Endometrial microvascular endothelial cells (primary cell): ENCODE measurements around the gene TPI1. TPM values are rescaled to one million over a fixed set of nuclear protein-coding genes. Genes with fewer than 3 reads are reported as not detected.
"Not testable (repeated sequence)": the region's sequence is repeated elsewhere in the genome, so short reads cannot be mapped to it uniquely, and the experiment has no call there.

Experiments used
- in situ Hi-C: cut with HindIII; loops from 2 replicates; pipeline ENCODE4 v1.10.0; 2017; ENCODE audit warnings: low sequenced_read_pairs, low pct_unique_long_range_greater_than_20kb; ENCODE audit errors: inconsistent ontology term
- total RNA-seq: library from RNA; depleted of rRNA; stranded (reverse); fragments of >200 nt; gene quantifications from one replicate; pipeline ENCODE4 v1.2.3, GENCODE V29; 2015; ENCODE audit errors: inconsistent ontology term

Gene TPI1
- total RNA-seq, 1 donor from 2014 or later, result 1,455 TPM

- in situ Hi-C loops, result no loop called here
Measured at GRCh38 chr12:6863033-6863432, 4.3 kb upstream of the TPI1 start.

DNA sequence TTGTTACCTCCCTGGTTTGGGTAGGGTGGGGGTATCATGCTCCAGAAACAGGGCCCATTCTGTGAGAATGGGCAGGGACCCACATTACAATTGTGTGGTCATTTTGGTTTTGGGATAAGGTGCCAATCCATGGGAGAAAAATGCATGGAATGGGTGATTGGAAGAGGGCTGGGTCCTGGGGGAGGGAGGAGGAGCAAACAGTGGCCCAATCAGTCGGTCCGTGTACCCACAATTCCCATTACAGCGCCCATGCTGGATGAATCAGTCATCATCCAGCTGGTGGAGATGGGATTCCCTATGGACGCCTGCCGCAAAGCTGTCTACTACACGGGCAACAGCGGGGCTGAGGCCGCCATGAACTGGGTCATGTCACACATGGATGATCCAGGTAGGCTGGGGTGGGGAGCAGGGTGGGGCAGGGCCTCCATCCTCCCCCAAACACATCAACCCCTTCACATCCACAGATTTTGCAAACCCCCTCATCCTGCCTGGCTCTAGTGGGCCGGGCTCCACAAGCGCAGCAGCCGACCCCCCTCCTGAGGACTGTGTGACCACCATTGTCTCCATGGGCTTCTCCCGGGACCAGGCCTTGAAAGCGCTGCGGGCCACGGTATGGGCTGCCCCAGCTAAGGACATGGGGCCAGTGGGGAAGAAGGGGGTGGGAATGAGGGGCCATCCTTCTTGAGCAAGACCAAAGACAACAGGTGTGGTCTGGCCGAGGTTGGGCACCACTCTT lies 3.6 kb upstream of the TPI1 start:
- in situ Hi-C loops, result no loop called here

GRCh38 chr12:6865307-6865706 lies 2.0 kb upstream of the TPI1 start:
- in situ Hi-C loops, result not testable (repeated sequence)

- in situ Hi-C loops, result no loop called here
Measured at GRCh38 chr12:6866163-6866919, 990 bp upstream of the TPI1 start.

DNA sequence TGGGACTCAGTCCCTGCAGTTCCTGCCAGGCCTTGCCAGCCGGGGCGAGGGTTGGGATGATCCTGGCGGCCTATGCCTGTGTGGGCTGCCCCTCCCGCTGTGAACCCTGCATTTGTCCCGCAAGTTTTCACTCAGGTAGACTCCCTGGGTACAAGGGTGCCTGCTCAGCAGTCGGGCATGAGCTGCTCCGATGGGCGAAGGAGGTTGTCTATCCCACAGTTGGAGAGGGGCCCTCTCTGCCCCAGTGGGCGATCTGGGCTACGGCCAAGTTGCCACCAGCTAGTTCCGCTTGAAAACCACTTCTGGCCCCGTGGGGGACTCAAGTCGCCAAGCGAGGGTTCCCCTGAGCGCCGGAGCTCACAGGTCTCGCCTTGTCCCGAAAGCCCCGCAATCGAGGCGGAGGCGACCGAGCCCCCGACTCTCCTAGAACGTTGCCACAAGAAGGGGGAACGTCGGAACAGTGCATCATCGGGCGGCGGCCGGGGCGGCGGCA lies 365 bp upstream of the TPI1 start:
- in situ Hi-C loops, result no loop called here

DNA sequence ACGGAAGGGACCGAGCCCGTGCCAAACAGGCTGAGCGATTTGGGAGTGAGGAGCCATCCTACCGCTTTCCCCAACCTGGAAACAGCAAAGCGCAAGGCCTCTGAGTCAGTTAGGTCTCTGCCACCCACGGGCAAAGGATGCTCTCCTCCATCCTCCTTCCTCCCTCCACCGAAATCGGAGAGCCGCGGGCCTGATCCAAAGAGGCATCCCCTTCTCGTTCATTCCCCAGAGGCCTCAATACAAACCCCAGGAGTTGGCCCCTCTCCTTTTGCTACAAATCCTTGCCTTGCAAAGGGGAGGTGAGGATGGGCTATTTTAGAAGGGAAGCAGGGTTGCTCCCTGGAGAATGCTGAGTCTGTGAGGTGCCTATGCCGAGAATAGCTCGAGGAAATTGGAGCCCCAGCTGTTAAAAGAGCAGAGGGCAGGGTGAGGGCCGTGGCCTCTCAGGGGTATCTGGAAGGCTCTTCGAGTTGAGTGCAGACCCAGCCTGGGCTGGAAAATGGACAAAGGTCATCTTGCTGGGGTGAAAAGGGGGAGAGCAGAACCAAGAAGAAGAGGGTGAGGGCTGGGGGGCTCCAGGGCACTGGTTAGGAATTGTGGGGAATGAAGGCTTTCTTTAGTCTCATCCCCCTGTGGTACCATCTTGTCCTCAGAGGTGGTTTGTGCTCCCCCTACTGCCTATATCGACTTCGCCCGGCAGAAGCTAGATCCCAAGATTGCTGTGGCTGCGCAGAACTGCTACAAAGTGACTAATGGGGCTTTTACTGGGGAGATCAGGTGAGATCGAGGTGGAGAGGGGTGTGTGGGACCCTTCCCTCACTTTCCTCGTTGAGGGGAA lies 1.1 kb downstream of the TPI1 start:
- in situ Hi-C loops, result no loop called here

DNA sequence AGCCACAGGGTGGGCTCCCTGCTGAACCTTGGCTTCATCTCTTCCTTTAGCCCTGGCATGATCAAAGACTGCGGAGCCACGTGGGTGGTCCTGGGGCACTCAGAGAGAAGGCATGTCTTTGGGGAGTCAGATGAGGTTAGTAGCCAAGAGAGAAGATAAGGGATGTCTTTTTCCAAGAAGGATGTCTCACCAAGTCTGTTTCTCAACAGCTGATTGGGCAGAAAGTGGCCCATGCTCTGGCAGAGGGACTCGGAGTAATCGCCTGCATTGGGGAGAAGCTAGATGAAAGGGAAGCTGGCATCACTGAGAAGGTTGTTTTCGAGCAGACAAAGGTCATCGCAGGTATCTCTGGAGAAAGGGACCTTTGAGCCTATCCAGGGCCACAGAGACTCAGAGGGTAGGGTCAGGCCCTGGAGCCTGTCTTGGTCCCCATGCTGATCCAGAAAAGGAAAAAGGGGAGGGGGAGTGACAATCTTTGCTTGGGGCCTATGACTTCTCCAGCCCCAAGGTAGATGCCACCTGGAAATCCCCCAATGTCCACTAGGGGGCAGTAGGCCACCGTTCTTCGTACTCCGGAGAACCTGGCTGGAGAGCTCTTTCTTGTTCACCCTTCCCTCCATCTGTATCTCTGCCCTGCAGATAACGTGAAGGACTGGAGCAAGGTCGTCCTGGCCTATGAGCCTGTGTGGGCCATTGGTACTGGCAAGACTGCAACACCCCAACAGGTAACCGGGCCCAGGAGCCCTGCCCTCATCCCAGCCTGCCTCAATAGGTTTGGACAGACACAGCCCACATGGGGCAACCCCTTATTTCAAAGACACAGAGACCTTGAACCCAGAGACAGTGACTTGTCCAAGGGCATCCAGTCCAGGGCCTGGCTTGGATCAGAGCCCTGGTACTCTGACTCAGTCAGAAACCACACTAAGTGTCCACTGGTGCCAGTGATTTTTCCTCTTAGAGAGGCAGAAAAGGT lies 2.0 kb downstream of the TPI1 start:
- in situ Hi-C loops, result no loop called here

- in situ Hi-C loops, result not testable (repeated sequence)
Measured at GRCh38 chr12:6870304-6870703, 3.0 kb downstream of the TPI1 start.

- in situ Hi-C loops, result no loop called here
Measured at GRCh38 chr12:6871052-6871957, 4.0 kb downstream of the TPI1 start.

DNA sequence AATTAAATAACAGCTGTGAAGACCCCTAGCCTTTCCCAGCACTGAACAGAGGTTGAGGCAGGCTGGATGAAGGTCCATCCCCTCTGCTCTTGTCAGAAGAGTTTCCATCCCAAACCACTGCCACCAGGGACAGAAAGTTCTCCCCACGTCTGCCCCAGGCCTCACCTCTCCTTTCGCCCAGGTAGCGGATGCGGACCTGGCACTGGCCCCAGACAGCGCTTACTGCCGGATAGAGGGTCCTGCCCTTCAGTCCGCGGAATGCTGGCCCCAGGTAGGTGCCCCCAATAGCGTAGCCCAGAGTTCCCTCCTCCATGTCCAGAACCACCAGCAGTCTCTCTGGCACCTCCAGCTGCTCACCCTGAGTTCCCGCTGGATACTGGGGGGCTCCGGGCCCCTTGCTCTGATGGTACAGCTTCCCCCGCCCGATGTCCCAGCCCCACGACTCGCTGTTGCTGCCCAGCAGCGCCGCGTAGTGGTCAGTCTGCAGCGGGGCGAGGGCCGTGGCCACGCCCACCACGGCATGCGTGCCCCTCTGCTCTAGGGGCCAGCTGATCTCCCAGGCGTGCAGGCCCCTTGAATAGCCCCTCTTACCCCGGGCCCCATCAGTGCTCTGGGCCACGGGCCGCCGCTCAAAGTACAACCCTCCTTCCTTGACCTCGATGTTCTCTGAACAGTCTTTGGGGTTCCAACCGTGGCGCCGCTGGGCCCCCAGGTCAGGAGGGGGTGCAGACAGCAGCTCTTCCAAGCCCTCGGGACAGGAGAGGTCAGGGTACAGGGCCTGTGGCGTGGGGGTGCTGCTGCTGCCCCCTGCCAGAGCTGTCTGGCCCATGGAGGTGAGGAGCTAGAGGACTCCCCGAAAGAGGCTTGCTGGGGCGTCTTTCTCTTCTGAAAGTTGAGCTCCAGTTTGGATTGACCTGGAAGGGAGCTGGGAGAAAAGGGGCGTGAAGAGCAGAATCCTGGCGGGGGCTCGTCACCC lies 5.0 kb downstream of the TPI1 start:
- in situ Hi-C loops, result no loop called here

DNA sequence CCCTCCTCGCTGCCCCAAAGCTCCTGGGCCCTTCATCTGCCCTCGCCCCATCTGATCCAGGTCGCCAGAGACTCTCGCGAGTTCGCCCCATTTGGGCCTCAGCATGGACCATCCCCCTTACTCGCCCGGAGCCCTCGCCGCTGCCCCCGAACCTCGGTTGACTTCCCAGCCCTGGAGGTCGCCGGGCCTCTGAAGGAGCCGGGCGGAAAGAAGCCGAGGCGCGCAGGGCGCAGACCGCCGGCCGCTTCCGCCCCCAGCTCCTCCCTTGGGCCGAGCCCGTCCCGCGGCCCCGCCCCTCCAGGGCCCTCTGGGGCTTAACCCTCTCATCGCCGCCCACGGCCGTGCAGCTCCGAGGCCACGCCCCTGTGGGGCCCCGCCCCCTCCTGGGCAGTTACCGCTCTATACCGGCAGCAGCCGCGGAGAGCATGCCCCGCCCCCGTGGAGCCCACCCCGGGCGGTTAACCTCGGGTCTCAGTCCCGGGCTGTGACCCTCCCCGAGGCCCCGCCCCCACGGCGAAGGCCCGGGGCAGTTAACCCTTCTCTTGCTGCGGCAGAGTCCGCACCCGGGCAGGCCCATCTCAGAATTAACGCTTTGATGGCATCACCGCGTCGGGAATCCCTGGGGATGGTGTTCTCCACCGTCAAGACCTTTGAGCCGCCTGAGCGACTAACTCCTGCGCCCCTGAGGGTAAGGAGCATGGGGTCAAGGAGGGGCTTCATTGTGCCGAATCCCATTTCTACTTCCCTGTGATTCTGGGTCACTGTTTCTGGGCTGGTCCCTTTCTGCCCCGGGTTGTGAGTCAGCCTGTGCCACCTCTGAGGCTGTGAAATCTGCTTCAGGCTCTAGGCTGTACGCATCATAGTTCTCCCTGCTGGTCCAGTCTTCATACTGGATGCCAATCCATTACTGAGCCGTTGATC lies 6.0 kb downstream of the TPI1 start, which contains the start of gene SPSB2:
TSS of gene SPSB2 (minus strand) at position 210 of the 921 bp plus-strand sequence. CDS start 402 bp downstream, outside the sequence.
- in situ Hi-C loops, result no loop called here

- in situ Hi-C loops, result not testable (repeated sequence)
Measured at GRCh38 chr12:6874015-6874368, 6.7 kb downstream of the TPI1 start.

DNA sequence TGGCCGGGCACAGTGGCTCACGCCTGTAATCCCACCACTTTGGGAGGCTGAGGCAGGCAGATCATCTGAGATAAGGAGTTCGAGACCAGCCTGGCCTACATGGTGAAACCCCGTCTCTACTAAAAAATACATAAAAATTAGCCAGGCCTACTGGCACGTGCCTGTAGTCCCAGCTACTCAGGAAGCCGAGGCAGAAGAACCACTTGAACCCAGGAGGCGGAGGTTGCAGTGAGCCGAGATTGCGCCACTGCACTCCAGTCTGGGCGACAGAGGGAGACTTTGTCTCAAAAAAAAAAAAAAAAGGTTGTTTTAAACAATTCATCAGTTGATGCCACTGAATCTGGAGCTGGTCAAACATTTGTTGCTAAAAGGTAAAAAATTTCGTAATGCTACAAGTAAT lies 12.5 kb downstream of the TPI1 start:
- in situ Hi-C loops, result not testable (repeated sequence)

- in situ Hi-C loops, result no loop called here
Measured at GRCh38 chr12:6883252-6883651, 15.9 kb downstream of the TPI1 start.

DNA sequence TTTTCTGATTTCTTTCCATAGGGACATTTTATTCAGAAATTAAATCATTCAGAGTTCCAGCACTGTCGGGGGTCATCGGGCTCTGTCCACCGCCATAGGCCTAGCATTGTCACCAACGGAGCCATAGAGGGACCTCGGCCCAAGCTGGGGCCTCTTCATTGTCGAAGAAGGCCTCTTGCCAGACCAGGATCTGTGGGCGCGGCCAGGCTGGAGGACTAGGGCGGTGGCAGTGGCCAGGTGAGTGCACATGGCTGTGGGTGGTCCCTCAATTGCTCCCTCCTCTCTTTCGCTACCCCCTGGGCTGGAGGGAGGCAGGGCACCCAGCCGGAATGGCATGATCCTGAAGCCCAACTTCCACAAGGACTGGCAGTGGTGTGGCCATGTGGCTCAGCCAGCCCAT lies 16.4 kb downstream of the TPI1 start:
- in situ Hi-C loops, result no loop called here
